HG02610 (cell line): ENCODE data around the gene CTIF.

Source experiments
- ATAC-seq: cut with Tn5 transposase; IDR thresholded peaks from one replicate; pipeline ENCODE4 v1.9.1; 2021; ENCODE audit warnings: mild to moderate bottlenecking, moderate library complexity; ENCODE audit not compliant: unreplicated experiment

Gene CTIF

GRCh38 chr18:48902023-48902855 is 363.4 kb downstream of the CTIF start:
- no peak for ATAC-seq

- no peak for ATAC-seq
These were observed 364.2 kb downstream of the CTIF start for GRCh38 chr18:48902856-48903601.

GRCh38 chr18:48904091-48904490 is 365.3 kb downstream of the CTIF start:
- no peak for ATAC-seq

GRCh38 chr18:48904847-48905394 is 366.1 kb downstream of the CTIF start:
- no peak for ATAC-seq

GRCh38 chr18:48905513-48905912 is 366.7 kb downstream of the CTIF start:
- no peak for ATAC-seq

- no peak for ATAC-seq
These were observed 370.1 kb downstream of the CTIF start for GRCh38 chr18:48908916-48909315.

GRCh38 chr18:48909721-48910120 is 370.9 kb downstream of the CTIF start:
- ATAC-seq: no peak

GRCh38 chr18:48910972-48911545 is 372.2 kb downstream of the CTIF start:
- ATAC-seq: no peak
